Measurements from ENCODE around the gene SCGB1A1. TPM values are rescaled to one million over a fixed set of nuclear protein-coding genes. Genes with fewer than 3 reads are reported as not detected.
A peak's percentile ranks its signal among the peaks of the same experiment; 100 is the strongest.

The SCGB1A1 gene
- total RNA-seq, 1 donor from 2014 or later = not detected

DNA sequence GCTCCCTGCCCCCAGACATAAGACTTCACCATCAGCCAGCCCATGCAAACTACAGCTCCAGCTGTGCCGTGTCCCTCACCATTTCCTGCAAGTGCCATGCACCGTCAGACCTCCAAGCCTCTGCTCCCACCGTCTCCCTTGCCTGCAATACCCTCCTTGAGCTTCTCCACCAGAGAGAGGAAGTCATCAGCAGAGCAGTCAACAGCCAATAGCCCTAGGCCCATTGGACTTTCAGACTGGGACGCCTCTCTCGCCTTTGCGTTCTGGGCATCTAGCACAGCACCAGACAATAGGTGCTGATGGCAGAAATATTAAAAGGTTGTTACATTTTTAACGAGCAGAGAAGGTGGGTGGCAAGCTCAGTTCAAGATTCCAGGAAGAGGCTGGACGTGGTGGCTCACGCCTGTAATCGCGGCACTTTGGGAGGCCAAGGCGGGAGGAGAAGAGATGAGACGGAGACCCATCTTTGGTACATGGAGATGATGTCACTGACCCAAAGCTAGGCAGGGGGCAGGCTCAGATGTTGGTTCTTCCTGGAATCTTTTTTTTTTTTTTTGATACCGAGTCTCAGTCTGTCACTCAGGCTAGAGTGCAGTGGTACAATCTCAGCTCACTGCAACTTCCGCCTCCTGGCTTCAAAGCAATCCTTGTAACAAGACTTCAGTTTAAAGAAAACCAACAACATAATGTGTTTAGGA is 31.9 kb downstream of the SCGB1A1 start:
- no peak for DNase-seq

DNA sequence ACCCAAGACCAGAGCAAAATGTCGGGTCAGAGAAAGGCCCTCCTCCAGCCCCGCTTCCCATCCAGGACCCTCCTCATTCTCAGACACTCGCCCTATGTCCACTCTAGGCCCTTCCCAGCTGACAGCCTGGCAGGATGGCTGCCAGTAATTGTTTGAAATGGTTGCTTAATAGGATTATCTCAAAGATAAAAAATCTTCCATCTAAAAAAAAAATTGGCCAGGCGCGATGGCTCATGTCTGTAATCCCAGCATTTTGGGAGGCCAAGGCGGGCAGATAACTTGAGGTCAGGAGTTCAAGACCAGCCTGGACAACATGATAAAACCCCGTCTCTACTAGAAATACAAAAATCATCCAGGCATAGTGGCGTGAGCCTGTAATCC is 32.4 kb downstream of the SCGB1A1 start:
- DNase-seq = no peak

DNA sequence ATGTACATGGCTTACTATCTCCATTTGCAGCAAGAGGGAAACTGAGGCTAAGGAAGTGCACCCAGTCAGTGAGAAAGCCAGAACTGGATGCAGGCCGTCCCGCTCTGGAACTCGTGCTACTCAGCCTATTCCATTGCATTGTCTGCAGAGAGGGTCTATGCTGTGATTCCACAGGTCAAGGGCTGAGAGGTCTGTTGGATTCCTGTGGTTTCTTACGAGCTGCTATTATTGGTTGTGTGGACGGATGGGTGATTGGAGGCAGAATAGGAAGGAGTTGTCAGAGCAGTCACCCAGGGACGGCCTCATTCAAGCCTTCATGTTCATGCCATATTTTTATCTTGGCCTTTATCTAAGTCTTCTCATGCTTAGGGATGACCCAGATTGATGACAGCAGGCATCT is 33.4 kb downstream of the SCGB1A1 start:
- DNase-seq = no peak

DNA sequence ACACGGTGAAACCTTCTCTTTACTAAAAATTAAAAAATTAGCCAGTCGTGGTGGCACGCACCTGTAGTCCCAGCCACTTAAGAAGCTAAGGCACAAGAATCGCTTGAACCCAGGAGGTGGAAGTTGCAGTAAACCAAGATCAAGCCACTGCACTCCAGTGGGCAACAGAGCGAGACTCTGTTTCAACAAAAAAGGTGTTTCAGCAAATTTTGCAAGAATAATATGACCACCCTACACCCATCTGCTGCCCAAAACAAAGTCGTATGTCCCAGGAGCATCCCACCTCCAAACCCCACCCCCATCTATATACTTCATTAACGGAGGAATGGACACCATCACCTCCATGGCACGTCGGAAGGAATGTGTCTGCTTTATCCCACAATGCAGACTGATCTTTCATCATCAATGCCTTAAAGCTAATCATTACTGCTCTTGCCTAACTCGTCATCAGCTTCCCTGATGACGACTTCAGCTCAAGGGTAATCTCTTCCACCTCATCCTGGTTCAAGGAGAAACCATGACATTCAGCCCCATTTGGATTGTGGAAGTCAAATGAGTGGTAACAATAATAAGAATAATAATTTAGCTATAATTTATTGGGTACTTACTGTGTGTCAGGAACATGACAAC is 34.1 kb downstream of the SCGB1A1 start:
- DNase-seq = no peak

DNA sequence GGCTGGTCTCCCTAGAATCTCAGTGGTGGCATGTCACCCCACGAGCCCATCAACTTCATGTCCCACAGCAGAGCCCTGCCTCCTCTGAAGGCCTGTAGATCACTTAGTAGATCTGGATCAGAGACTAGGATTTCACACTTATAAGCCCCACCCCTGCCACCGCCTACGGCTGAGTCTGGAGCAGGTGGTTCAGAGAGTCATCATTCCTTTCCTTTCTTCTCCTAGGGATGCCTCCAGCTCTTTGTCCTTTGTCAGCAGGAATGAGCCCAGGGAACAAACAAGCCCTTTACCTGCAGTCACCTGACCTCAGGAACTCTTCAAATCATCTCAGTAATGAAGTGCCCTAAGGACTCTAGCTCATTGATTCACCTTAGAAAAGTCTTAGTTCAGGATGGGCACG is 37.8 kb downstream of the SCGB1A1 start:
- no peak for DNase-seq

DNA sequence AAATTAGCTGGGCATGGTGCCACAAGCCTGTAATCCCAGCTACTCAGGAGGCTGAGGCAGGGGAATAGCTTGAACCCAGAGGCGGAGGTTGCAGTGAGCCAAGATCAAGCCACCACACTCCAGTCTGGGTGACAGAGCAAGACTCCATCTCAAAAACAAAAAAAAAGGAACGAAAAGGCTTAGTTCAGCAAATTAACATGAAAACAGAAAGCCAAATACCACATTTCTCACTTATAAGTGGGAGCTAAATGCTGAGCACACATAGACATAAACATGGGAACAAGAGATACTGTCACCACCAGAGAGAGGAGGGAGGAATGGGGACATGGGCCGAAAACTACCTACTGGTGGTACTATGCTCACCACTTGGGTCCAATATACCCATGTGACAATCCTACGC is 38.6 kb downstream of the SCGB1A1 start:
- DNase-seq = no peak

DNA sequence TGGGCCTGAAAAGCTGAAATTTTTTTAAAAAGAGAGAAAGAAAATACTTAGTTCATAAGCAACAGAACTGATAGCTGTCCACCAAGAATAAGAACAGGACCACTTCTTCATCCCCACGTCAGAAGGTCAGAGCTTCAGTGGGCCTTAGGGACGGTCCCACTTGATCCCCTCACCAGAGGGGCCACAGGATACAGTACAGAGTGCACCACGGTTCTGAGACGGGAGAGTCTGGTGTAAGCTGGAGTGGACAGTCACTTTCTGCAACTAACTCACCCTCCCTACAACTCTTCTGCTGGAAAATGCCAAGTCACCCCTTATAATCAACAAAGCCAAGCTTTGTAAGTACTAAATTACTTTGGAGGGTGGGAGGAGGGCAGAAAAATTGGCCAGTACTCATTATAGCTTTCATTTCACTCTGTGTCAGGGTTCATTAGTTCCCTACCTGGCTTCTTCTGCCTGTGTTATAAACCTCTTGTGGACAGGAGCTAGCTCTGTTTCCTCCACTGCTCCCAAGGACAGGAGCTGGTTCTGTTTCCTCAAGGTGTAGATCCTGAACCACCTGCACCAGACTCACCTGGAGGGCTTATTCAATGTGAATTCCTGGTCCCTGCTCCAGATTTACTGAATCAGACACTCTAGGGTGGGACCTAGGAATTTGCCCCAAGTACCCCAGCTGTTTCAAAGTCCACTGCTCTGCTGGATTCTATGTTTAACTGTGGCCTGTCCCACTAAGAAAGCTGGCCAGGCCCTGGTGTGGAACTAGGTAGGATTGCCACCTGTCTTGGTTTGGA is 39.6 kb downstream of the SCGB1A1 start:
- DNase-seq = no peak

DNA sequence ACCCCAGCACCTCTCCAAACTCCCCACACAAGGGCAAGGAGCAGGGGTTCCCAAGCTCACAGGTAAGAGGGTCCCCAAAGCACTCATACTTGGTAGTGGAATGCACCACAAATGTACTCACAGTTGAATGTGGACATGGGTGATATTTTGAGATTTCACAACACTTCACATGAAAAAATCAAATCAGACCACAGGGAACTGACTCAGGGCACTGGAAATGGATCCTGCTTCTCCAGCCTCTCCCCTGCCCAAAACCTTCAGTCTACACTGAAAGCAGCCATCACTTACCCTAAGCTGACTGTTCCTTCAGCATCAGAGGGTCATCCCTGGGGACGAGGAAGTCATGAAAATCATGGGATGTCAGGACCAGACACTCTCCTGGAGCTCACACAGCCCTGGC is 40.2 kb downstream of the SCGB1A1 start:
- no peak for DNase-seq

DNA sequence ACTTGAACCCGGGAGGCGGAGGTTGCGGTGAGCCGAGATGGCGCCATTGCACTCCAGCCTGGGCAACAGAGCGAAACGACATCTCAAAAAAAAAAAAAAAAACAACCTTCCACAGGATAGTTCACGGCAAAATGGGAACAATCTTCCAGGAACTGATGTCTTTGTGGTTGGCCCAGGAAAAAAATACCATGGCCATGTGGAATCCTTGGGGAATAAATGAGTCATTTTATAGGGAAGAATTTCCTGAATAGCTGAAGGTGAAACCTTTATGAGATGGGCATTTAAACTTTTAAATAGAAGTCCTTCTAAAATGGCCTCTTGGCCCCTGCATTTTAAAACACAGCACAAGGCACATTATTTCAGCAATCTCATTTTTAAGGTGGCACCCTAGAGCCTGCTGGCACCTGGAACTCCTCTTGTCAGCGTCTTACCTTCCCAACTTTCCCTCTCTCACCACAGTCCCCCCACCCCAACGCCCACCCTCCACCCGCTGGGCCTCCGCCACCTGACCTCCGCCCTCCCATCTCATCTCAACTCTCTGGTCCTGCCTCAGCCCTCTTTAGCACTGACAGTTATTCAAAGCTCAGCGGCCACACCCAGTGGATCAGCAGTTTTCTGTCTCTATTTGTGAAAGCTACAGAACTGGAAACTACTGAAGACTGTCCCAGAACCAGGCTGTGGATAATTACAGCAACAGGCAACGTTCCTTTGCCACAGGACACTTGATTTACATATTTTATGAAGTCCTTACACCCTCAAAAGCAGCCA is 43.1 kb downstream of the SCGB1A1 start:
- DNase-seq = peak; percentile 22

DNA sequence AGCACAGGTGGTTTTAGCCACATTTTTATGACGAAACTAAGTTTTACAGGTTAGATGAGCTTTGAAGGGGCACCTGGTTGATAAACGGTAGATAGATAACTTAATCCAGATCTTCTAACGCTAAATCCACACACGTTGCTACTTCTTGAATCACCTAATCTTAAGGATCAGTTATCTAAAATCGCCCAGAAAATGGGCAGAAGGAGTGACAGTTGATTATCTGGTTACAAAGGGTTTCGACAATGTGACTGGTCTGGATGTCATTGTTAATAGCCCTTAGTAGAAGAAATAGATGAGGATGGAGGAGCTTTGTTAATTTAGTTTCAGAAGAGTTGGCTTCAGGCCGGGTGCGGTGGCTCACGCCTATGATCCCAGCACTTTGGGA is 43.7 kb downstream of the SCGB1A1 start:
- DNase-seq = no peak

DNA sequence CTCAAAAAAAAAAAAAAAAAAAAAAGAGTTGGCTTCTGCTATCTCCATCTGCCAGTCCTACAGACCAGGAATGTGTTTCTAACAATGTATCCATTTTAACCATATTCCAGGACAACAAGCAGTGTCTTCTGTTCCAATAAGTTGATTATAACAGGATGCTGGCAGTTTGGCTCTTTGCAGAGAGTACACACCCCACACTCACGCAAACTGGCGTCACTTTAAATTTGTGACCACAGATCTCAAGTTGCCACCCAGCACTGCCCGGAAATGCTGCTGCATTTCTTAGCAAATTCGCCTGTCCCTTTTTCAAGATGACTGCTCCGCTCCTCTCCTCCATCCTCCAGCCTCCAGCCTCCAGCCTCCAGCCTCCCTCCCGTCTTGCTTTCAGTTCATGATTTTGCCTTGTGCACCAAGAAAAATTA is 44.3 kb downstream of the SCGB1A1 start:
- DNase-seq = no peak

DNA sequence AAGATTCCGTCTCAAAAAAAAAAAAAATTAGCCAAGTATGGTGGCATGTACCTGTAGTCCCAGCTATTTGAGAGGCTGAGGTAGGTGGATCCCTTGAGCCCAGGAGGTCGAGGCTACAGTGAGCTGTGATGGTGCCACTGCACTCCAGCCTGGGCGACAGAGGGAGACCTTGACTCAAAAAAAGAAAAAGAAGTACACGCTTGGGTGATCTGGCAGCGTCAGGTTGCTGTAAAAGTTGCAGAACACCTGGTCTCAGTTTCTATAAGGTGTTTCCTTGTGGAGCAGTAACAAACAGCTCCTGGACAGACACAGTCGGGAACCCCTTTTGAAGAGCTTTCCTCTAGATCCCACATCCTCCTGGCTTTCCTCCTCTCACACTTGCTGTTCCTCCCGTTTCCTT is 45.8 kb downstream of the SCGB1A1 start:
- no peak for DNase-seq

DNA sequence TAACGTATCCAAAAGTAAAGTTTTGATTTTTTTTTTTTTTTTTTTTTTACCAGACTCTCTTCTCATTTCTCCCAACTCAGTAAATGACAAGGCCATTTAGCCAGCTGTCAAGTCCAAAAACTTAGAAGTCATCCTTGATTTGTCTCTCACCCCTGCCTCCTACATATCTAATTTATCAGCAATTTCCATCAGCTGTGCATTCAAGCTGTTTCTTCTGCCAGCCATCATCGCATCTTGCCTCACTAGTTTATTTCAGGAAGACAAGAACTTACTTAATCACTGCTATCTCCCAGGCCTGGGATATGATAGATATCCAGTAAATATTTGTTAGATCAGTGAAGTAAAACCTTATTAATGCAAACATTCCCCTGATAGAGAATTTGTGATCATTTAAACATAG is 47.6 kb downstream of the SCGB1A1 start:
- DNase-seq = no peak

DNA sequence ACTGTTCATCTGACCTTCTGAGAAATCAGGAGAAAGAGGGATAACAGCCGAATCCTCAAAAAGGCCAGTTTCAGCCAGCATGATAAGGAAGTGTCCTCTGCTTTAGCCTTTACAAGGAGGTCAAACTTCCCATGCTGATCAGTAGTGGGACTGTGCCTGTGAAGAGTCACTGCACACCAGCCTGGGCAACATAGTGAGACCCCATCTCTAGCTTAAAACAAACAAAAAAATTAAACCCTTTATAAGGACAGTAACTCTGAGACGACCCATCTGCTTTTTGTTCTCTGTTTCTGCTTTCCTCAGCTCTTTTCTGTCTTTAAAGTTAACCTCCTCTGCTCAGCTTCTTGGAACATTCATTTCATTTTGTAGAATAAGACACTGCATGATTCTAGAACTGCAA is 49.7 kb downstream of the SCGB1A1 start:
- no peak for DNase-seq

DNA sequence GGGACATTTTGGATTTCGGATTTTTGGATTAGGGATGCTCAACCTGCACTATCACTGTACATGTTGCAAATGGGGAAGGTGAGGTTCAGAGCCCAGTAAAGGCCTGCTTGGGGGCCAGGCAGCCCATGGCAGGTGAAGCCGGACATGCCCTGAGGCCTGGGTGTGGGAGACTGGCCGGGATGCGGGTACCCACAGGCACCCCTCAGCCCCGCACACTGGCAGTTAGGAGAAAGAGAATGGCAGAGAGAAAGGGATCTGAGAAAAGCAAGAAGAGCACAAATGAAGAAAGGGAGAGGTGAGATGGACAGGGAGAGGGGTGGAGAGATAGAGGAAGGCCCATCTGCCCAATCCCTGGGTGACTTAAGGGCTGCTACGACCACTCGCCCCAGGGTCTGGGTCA is 52.8 kb downstream of the SCGB1A1 start:
- no peak for DNase-seq

DNA sequence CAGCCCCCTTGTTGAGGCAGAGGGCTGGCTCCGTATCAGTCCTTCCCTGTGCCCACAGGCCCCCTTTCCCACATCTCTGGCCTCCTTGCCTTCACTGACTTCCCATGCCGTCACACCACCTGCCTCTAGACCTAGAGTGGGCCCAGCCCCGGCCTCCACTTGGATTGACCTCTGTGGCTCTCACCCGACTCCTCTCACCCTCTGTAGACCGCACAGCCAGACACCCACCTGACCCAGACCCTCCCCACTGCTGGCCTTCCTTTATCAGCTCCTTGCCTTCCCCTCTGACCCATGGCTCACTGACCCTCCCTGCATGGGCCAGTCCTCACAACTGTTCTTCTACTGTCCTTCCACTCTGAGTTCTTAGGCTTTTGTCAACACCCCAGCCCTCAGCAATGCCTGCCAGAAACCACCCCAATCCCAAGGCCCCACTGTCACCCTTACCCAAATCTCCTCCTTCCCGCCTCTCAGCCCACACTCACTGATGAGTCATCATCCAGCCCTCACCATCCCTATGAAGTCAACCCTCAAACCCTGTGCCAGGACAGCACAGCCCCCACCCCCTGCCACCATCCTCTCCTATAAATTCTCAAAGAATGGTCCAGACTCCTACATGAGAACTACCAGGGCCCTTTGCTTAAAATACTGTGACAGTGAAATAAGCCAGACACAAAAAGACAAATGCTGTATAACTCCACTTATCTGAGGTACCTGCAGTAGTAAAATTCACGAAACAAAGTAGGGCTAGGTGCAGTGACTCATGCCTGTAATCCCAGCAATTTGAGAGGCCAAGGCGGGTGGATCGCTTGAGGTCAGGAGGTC is 53.4 kb downstream of the SCGB1A1 start:
- no peak for DNase-seq

Other genes with a start within 250 kb of the SCGB1A1 start
- gene SCGB1D1, start 228.8 kb upstream of the SCGB1A1 start, total RNA-seq = not detected in 2 replicates
- gene SCGB2A1, start 210.4 kb upstream of the SCGB1A1 start, total RNA-seq = not detected in 2 replicates
- gene SCGB1D2, start 176.8 kb upstream of the SCGB1A1 start, total RNA-seq = not detected in 2 replicates
- not detected in 2 replicates for gene SCGB2A2, start 148.9 kb upstream of the SCGB1A1 start, total RNA-seq
- not detected in 2 replicates for gene SCGB1D4, start 120.0 kb upstream of the SCGB1A1 start, total RNA-seq
- gene ASRGL1, start 81.6 kb upstream of the SCGB1A1 start, total RNA-seq = 27.4 and 40.3 TPM in 2 replicates
- gene AHNAK, start 127.8 kb downstream of the SCGB1A1 start, total RNA-seq = 517 and 766 TPM in 2 replicates
- 1,345 and 1,561 TPM in 2 replicates for gene EEF1G, start 154.9 kb downstream of the SCGB1A1 start, total RNA-seq
- gene TUT1, start 172.5 kb downstream of the SCGB1A1 start, total RNA-seq = 13.8 and 15.1 TPM in 2 replicates
- gene MTA2, start 182.8 kb downstream of the SCGB1A1 start, total RNA-seq = 190 and 209 TPM in 2 replicates
- gene EML3, start 193.7 kb downstream of the SCGB1A1 start, total RNA-seq = 40.2 and 42.1 TPM in 2 replicates
- 5.4 and 5.6 TPM in 2 replicates for gene ROM1, start 194.2 kb downstream of the SCGB1A1 start, total RNA-seq
- 16.2 and 18.2 TPM in 2 replicates for gene B3GAT3, start 203.0 kb downstream of the SCGB1A1 start, total RNA-seq
- 237 and 423 TPM in 2 replicates for gene GANAB, start 227.6 kb downstream of the SCGB1A1 start, total RNA-seq
- gene INTS5, start 234.3 kb downstream of the SCGB1A1 start, total RNA-seq = 29.6 and 38.0 TPM in 2 replicates
- gene C11orf98, start 246.2 kb downstream of the SCGB1A1 start, total RNA-seq = 27.5 and 28.6 TPM in 2 replicates
- 5.2 and 5.8 TPM in 2 replicates for gene CSKMT, start 246.3 kb downstream of the SCGB1A1 start, total RNA-seq

Data from dermis blood vessel endothelial cell (primary cell).